Liver (tissue), 9 donors: ENCODE data around the gene AKT1S1. TPM values are rescaled to one million over a fixed set of nuclear protein-coding genes. Genes with fewer than 3 reads are reported as not detected.
A peak's percentile ranks its signal among the peaks of the same experiment; 100 is the strongest.

Experiments
- DNase-seq: peaks from one replicate; pipeline ENCODE4 v3.0.0-alpha.2; 2017; ENCODE audit warnings: low spot score
- H3K27ac ChIP-seq, 2 donors: one replicate each; pipeline ENCODE4 v1.7.0; 2013; ENCODE audit warnings: inconsistent platforms in 2 of 2, low read length in 2 of 2, control low read depth in 1 of 2, low read depth in 1 of 2, mild to moderate bottlenecking in 1 of 2
- H3K27me3 ChIP-seq, 4 donors: one replicate each; pipeline versions ENCODE4 v1.6.1 to v1.7.0; 2013; ENCODE audit warnings: low read length in 3 of 4, inconsistent platforms in 1 of 4, mild to moderate bottlenecking in 1 of 4, moderate library complexity in 1 of 4; ENCODE audit not compliant: control insufficient read depth in 4 of 4, insufficient read depth in 4 of 4
- H3K36me3 ChIP-seq, 4 donors: one replicate each; pipeline versions ENCODE4 v1.6.1 to v1.7.0; 2013; ENCODE audit warnings: low read length in 3 of 4, mild to moderate bottlenecking in 3 of 4, low read depth in 1 of 4, moderate library complexity in 1 of 4; ENCODE audit not compliant: control insufficient read depth in 4 of 4, insufficient read depth in 3 of 4
- H3K4me1 ChIP-seq, 4 donors: one replicate each; pipeline versions ENCODE4 v1.6.1 to v1.7.0; 2013; ENCODE audit warnings: low read length in 3 of 4, mild to moderate bottlenecking in 3 of 4, moderate library complexity in 1 of 4; ENCODE audit not compliant: control insufficient read depth in 4 of 4, insufficient read depth in 4 of 4
- H3K4me3 ChIP-seq, 3 donors: one replicate each; pipeline versions ENCODE4 v1.6.1 to v1.7.0; 2013; ENCODE audit warnings: low read length in 3 of 3, control low read depth in 1 of 3, low read depth in 1 of 3, mild to moderate bottlenecking in 1 of 3
- H3K9ac ChIP-seq, 2 donors: one replicate each; pipeline ENCODE4 v1.7.0; 2013; ENCODE audit warnings: low read length in 2 of 2, mild to moderate bottlenecking in 2 of 2, moderate library complexity in 2 of 2, control low read depth in 1 of 2, low read depth in 1 of 2
- H3K9me3 ChIP-seq, 4 donors: one replicate each; pipeline versions ENCODE4 v1.6.1 to v1.7.0; 2013; ENCODE audit warnings: low read length in 3 of 4; ENCODE audit not compliant: control insufficient read depth in 4 of 4
- EGR1 ChIP-seq, 2 donors: IDR thresholded peaks; 2 replicates each; pipeline ENCODE4 v1.6.1; 2016 to 2018; ENCODE audit warnings: antibody characterized with exemption in 2 of 2, low read depth in 2 of 2
- FOXA1 ChIP-seq: IDR thresholded peaks from 2 replicates; pipeline ENCODE4 v1.6.1; 2016; ENCODE audit warnings: antibody characterized with exemption
- FOXA2 ChIP-seq: IDR thresholded peaks from 2 replicates; pipeline ENCODE4 v1.6.1; 2016; ENCODE audit warnings: antibody characterized with exemption
- GABPA ChIP-seq, 2 donors: IDR thresholded peaks in 1 of 2; conservative IDR thresholded peaks in 1 of 2; 2 replicates each; pipeline ENCODE4 v1.6.1; 2016; ENCODE audit warnings: antibody characterized with exemption in 2 of 2, mild to moderate bottlenecking in 1 of 2, moderate library complexity in 1 of 2
- HNF4A ChIP-seq, 2 donors: conservative IDR thresholded peaks; 2 replicates each; pipeline ENCODE4 v1.6.1; 2016; ENCODE audit warnings: antibody characterized with exemption in 2 of 2, mild to moderate bottlenecking in 2 of 2
- HNF4G ChIP-seq: IDR thresholded peaks from 2 replicates; pipeline ENCODE4 v1.6.1; 2016; ENCODE audit warnings: antibody characterized with exemption
- NR2F2 ChIP-seq: IDR thresholded peaks from 2 replicates; pipeline ENCODE4 v1.6.1; 2016; ENCODE audit warnings: antibody characterized with exemption
- RAD21 ChIP-seq, 2 donors: IDR thresholded peaks; 2 replicates each; pipeline ENCODE4 v1.6.1; 2016; ENCODE audit warnings: antibody characterized with exemption in 2 of 2, mild to moderate bottlenecking in 2 of 2
- SP1 ChIP-seq: IDR thresholded peaks from 2 replicates; pipeline ENCODE4 v1.6.1; 2018; ENCODE audit warnings: antibody characterized with exemption, mild to moderate bottlenecking
- TAF1 ChIP-seq: conservative IDR thresholded peaks from 2 replicates; pipeline ENCODE4 v1.6.1; 2016; ENCODE audit warnings: antibody characterized with exemption, mild to moderate bottlenecking
- YY1 ChIP-seq: IDR thresholded peaks from 2 replicates; pipeline ENCODE4 v1.6.1; 2016; ENCODE audit warnings: antibody characterized with exemption, mild to moderate bottlenecking
- WGBS: extraction: QIAGEN DNeasy Blood & Tissue Kit; methylation state at CpG from one replicate; pipeline ENCODE4 v1.1.7; 2013; 5-methylcytosine and 5-hydroxymethylcytosine counted together
- polyA plus RNA-seq, 2 donors: library from polyadenylated mRNA; stranded (reverse) in 1 of 2; unstranded in 1 of 2; fragments of 200-250 nt in 1 of 2; fragments of >200 nt in 1 of 2; fragmentation: Nextera tagmentation in 1 of 2; extraction: Ambion mirVana in 1 of 2; gene quantifications; one replicate each; pipeline versions ENCODE4 v1.2.1 to v1.2.3, GENCODE V29; 2013 to 2015
- total RNA-seq, 2 donors: library from RNA; depleted of rRNA; stranded (reverse); fragments of >200 nt; gene quantifications; one replicate each; pipeline ENCODE4 v1.2.3, GENCODE V29; 2014
- TF ChIP-seq, protein P1 (sequence below): IDR thresholded peaks from 2 replicates; pipeline ENCODE4 v1.6.1; 2016; ENCODE audit warnings: antibody characterized with exemption
- TF ChIP-seq, protein P2 (sequence below): IDR thresholded peaks from 2 replicates; pipeline ENCODE4 v1.6.1; 2016; ENCODE audit warnings: antibody characterized with exemption, mild to moderate bottlenecking
- TF ChIP-seq, protein P3 (sequence below): fragments of 150-350 bp; IDR thresholded peaks from 2 replicates; pipeline ENCODE4 v1.5.1; 2017; ENCODE audit warnings: improper control_type of control experiment, low read depth, low read length; ENCODE audit not compliant: missing input control
- TF ChIP-seq, protein P4 (sequence below): IDR thresholded peaks from 2 replicates; pipeline ENCODE4 v1.6.1; 2016; ENCODE audit warnings: antibody characterized with exemption
- donor health status: healthy.
- donor health status: healthy.
- donor health status: healthy.
- donor health status: healthy.
- donor health status: healthy.

AKT1S1 gene
- total and polyA plus RNA-seq, 4 donors: 6.8 to 43.9 (median 12.9) TPM

DNA sequence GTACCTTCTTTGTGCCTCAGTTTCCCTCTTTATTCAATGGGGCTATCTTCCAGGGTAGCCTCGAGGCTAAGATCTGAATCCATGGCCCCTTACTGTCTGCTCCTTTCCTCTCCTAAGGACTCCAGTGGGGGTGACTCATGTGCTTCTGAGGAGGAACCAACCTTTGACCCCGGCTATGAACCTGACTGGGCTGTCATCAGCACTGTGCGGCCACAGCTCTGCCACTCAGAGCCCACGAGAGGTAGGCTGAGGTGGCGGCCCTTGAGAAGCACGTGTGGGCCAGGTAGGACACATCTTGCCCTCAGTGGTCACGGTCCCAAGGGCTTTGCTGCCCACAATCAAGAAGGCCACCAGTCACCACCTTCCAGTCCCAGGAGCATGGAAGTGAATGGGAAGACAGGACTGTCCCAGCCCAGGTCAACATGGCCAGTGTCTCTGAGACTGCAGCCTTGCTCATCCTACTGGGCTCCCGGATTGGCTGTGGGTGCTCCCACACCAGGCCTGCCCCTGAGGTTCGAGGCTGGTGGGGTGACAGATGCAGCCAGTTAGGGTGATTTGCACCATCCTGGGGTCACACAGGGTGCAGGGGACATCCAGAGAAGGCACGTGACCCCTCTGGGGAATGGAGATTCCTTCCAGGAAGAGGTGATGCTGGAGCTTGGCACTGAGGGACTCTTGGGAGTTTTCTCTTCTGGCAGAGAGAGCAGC is 3.2 kb upstream of the AKT1S1 start:
- Histone ChIP-seq H3K27ac (no peak overlapping the region), H3K27me3 (no peaks in the 10 kb centered on the region), H3K4me1 (peaks cover 0 to 29% (median 17%) of the 10 kb centered on the region in 4 donors), H3K4me3 (no peak overlapping the region), H3K36me3 (peaks cover 38 to 51% (median 47%) of the 10 kb centered on the region in 4 donors), H3K9ac (no peak overlapping the region), H3K9me3 (no peaks in the 10 kb centered on the region)
- no peak for TF ChIP-seq RAD21 (IDR thresholded peaks at IDR 0.05)
- TF ChIP-seq SP1: no peak
- TF ChIP-seq FOXA2: no peak
- TF ChIP-seq, protein P1, sequence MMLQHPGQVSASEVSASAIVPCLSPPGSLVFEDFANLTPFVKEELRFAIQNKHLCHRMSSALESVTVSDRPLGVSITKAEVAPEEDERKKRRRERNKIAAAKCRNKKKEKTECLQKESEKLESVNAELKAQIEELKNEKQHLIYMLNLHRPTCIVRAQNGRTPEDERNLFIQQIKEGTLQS: no peak
- TF ChIP-seq, protein P2, sequence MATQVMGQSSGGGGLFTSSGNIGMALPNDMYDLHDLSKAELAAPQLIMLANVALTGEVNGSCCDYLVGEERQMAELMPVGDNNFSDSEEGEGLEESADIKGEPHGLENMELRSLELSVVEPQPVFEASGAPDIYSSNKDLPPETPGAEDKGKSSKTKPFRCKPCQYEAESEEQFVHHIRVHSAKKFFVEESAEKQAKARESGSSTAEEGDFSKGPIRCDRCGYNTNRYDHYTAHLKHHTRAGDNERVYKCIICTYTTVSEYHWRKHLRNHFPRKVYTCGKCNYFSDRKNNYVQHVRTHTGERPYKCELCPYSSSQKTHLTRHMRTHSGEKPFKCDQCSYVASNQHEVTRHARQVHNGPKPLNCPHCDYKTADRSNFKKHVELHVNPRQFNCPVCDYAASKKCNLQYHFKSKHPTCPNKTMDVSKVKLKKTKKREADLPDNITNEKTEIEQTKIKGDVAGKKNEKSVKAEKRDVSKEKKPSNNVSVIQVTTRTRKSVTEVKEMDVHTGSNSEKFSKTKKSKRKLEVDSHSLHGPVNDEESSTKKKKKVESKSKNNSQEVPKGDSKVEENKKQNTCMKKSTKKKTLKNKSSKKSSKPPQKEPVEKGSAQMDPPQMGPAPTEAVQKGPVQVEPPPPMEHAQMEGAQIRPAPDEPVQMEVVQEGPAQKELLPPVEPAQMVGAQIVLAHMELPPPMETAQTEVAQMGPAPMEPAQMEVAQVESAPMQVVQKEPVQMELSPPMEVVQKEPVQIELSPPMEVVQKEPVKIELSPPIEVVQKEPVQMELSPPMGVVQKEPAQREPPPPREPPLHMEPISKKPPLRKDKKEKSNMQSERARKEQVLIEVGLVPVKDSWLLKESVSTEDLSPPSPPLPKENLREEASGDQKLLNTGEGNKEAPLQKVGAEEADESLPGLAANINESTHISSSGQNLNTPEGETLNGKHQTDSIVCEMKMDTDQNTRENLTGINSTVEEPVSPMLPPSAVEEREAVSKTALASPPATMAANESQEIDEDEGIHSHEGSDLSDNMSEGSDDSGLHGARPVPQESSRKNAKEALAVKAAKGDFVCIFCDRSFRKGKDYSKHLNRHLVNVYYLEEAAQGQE: no peak
- TF ChIP-seq, protein P3, sequence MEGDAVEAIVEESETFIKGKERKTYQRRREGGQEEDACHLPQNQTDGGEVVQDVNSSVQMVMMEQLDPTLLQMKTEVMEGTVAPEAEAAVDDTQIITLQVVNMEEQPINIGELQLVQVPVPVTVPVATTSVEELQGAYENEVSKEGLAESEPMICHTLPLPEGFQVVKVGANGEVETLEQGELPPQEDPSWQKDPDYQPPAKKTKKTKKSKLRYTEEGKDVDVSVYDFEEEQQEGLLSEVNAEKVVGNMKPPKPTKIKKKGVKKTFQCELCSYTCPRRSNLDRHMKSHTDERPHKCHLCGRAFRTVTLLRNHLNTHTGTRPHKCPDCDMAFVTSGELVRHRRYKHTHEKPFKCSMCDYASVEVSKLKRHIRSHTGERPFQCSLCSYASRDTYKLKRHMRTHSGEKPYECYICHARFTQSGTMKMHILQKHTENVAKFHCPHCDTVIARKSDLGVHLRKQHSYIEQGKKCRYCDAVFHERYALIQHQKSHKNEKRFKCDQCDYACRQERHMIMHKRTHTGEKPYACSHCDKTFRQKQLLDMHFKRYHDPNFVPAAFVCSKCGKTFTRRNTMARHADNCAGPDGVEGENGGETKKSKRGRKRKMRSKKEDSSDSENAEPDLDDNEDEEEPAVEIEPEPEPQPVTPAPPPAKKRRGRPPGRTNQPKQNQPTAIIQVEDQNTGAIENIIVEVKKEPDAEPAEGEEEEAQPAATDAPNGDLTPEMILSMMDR: no peak
- TF ChIP-seq EGR1 (IDR thresholded peaks at IDR 0.05; ENCODE audit: low read depth in 2 of 2): no peak
- TF ChIP-seq HNF4G: no peak
- no peak for TF ChIP-seq HNF4A (conservative IDR thresholded peaks at IDR 0.05)
- TF ChIP-seq NR2F2: no peak
- TF ChIP-seq, protein P4, sequence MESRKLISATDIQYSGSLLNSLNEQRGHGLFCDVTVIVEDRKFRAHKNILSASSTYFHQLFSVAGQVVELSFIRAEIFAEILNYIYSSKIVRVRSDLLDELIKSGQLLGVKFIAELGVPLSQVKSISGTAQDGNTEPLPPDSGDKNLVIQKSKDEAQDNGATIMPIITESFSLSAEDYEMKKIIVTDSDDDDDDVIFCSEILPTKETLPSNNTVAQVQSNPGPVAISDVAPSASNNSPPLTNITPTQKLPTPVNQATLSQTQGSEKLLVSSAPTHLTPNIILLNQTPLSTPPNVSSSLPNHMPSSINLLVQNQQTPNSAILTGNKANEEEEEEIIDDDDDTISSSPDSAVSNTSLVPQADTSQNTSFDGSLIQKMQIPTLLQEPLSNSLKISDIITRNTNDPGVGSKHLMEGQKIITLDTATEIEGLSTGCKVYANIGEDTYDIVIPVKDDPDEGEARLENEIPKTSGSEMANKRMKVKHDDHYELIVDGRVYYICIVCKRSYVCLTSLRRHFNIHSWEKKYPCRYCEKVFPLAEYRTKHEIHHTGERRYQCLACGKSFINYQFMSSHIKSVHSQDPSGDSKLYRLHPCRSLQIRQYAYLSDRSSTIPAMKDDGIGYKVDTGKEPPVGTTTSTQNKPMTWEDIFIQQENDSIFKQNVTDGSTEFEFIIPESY: no peak
- TF ChIP-seq YY1: no peak
- no peak for TF ChIP-seq FOXA1
- TF ChIP-seq TAF1: no peak
- 93% methylated on average over 10 of the region's 10 CpGs for whole genome bisulfite sequencing
- DNase-seq: no peak

DNA sequence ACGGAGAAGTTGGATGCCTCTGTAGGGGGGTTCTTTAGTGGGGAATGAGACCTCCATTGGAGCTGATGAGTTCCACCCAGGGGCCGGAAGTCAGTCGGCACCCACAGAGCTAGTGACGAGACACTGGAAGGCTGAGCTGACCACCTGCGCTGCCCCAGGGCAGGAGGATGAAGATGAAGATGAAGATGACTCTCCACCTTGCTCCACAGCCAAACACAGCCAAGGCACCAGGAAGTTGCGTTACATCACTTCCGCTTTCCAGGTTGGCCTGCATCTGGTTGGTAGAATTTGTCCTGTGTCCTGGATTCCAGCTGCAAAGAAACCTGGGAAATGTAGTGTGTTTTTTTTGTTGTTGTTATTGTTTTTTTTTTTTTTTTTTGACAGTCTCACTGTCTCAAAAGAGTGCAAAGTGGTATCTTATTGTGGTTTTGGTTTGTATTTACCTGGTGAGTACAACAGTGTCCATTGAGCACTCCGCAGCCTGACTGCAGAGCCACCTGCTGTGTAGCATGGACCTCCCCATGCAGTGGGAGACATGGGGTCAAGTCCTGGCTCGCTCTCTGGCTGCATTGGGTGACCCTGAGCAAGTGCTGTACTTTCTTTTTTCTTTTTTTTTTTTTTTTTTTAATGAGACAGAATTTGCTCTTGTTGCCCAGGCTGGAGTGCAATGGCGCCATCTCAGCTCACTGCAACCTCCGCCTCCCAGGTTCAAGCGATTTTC is 2.2 kb upstream of the AKT1S1 start:
- 95% methylated on average over 12 of the region's 12 CpGs for WGBS
- no peak overlapping the region for H3K27ac ChIP-seq

More for the DNA sequence above, 2.2 kb upstream of the AKT1S1 start:
- DNase-seq: no peak
- no peaks in the 10 kb centered on the region for H3K27me3 ChIP-seq
- TF ChIP-seq GABPA (IDR thresholded peaks at IDR 0.05 in 1 of 2, conservative IDR thresholded peaks at IDR 0.05 in 1 of 2): peak in 1 of 2 donors; percentile 58
- TF ChIP-seq EGR1 (IDR thresholded peaks at IDR 0.05; ENCODE audit: low read depth in 2 of 2): no peak
- H3K36me3 ChIP-seq: peaks cover 34 to 44% (median 42%) of the 10 kb centered on the region in 4 donors
- no peak overlapping the region for H3K4me3 ChIP-seq
- no peak overlapping the region for H3K9ac ChIP-seq
- peaks cover 2 to 37% (median 23%) of the 10 kb centered on the region in 4 donors for H3K4me1 ChIP-seq
- H3K9me3 ChIP-seq: no peaks in the 10 kb centered on the region
